Measurements from ENCODE around the gene PTCD2.

The PTCD2 gene

GRCh38 chr5:72319976-72320752, at the start of gene PTCD2, which contains the start of gene MRPS27:
TSS of gene PTCD2 (plus strand) at chr5:72320373. CDS start at chr5:72320383, 10 bp downstream.
TSS of gene MRPS27 (minus strand) at chr5:72320240. CDS start at chr5:72320221, 19 bp downstream.
- DNase-seq (ENCODE audit: insufficient read length, low spot score) = peak; percentile 80
- peak; percentile 98 for FAIRE-seq

GRCh38 chr5:72271702-72272101, 48.5 kb upstream of the PTCD2 start:
- no peak for DNase-seq (ENCODE audit: insufficient read length, low spot score)
- FAIRE-seq = no peak

- DNase-seq (ENCODE audit: insufficient read length, low spot score) = no peak
- peak; percentile 11 for FAIRE-seq
These were observed 47.8 kb upstream of the PTCD2 start for GRCh38 chr5:72272398-72272797.

GRCh38 chr5:72273547-72273946, 46.6 kb upstream of the PTCD2 start:
- DNase-seq (ENCODE audit: insufficient read length, low spot score) (no peak), FAIRE-seq (no peak)

- DNase-seq (ENCODE audit: insufficient read length, low spot score) = no peak
- no peak for FAIRE-seq
These were observed 43.9 kb upstream of the PTCD2 start for GRCh38 chr5:72276219-72276752.

- DNase-seq (ENCODE audit: insufficient read length, low spot score) (no peak), FAIRE-seq (no peak)
These were observed 39.5 kb upstream of the PTCD2 start for GRCh38 chr5:72280581-72281069.

- FAIRE-seq = no peak
These were observed 38.8 kb upstream of the PTCD2 start for GRCh38 chr5:72281430-72281763.

GRCh38 chr5:72281764-72282499, 38.2 kb upstream of the PTCD2 start:
- DNase-seq (ENCODE audit: insufficient read length, low spot score) (no peak), FAIRE-seq (peak; percentile 35)

More at GRCh38 chr5:72281430-72281763, 38.8 kb upstream of the PTCD2 start:
- DNase-seq (ENCODE audit: insufficient read length, low spot score) = no peak

- DNase-seq (ENCODE audit: insufficient read length, low spot score) (no peak), FAIRE-seq (no peak)
These were observed 37.3 kb upstream of the PTCD2 start for GRCh38 chr5:72282878-72283277.

- FAIRE-seq = no peak
These were observed 36.8 kb upstream of the PTCD2 start for GRCh38 chr5:72283358-72283757.

GRCh38 chr5:72284559-72285423, 35.4 kb upstream of the PTCD2 start:
- DNase-seq (ENCODE audit: insufficient read length, low spot score) = no peak

More at GRCh38 chr5:72283358-72283757, 36.8 kb upstream of the PTCD2 start:
- DNase-seq (ENCODE audit: insufficient read length, low spot score) = no peak

GRCh38 chr5:72285424-72285821, 34.8 kb upstream of the PTCD2 start:
- FAIRE-seq (peak; percentile 64), DNase-seq (ENCODE audit: insufficient read length, low spot score) (no peak)

More at GRCh38 chr5:72284559-72285423, 35.4 kb upstream of the PTCD2 start:
- no peak for FAIRE-seq

GRCh38 chr5:72286798-72287197, 33.4 kb upstream of the PTCD2 start:
- FAIRE-seq (no peak), DNase-seq (ENCODE audit: insufficient read length, low spot score) (no peak)

GRCh38 chr5:72288924-72289323, 31.2 kb upstream of the PTCD2 start:
- no peak for DNase-seq (ENCODE audit: insufficient read length, low spot score)
- no peak for FAIRE-seq

- DNase-seq (ENCODE audit: insufficient read length, low spot score) (no peak), FAIRE-seq (peak; percentile 68)
These were observed 29.6 kb upstream of the PTCD2 start for GRCh38 chr5:72290356-72291133.

- DNase-seq (ENCODE audit: insufficient read length, low spot score) (no peak), FAIRE-seq (no peak)
These were observed 28.6 kb upstream of the PTCD2 start for GRCh38 chr5:72291601-72292000.

- DNase-seq (ENCODE audit: insufficient read length, low spot score) (no peak), FAIRE-seq (peak; percentile 47)
These were observed 27.8 kb upstream of the PTCD2 start for GRCh38 chr5:72292411-72292810.

GRCh38 chr5:72293495-72294055, 26.6 kb upstream of the PTCD2 start:
- DNase-seq (ENCODE audit: insufficient read length, low spot score) = no peak
- no peak for FAIRE-seq

- no peak for DNase-seq (ENCODE audit: insufficient read length, low spot score)
These were observed 25.7 kb upstream of the PTCD2 start for GRCh38 chr5:72294473-72294872.

More at GRCh38 chr5:72294473-72294872, 25.7 kb upstream of the PTCD2 start:
- FAIRE-seq = peak; percentile 96
